Measurements from ENCODE around the gene SCARF1. TPM values are rescaled to one million over a fixed set of nuclear protein-coding genes. Genes with fewer than 3 reads are reported as not detected.

SCARF1 gene
- total RNA-seq, 1 donor from 2014 or later = 8.0 TPM

DNA sequence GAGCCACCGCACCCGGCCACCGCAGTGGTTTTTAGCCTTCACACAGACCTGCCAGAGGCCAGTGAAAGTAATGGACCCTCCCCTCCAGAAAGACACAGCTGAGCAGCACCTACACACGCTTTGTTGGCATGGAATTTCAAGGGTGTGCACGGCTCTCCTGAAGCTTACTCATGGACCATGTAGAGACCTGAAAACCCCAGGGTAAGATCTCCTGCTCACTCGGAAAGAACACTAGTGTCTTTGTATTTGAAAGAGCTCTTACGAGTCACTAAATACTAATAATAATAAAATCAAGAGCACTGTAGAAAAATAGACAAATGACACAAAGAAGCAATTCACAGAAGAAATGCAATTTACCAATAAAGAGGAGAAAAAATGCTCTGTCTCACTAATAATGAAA, 36.9 kb downstream of the SCARF1 start:
- no peak overlapping the region for H3K27ac Mint-ChIP-seq
- H3K36me3 Mint-ChIP-seq (ENCODE audit: low read depth) = peaks cover 65% of the 10 kb centered on the region
- H3K9me3 Mint-ChIP-seq = no peaks in the 10 kb centered on the region
- no peak overlapping the region for H3K4me3 Mint-ChIP-seq
- DNase-seq (no peak), ATAC-seq (ENCODE audit: low read depth) (no peak)
- H3K27me3 Mint-ChIP-seq = no peaks in the 10 kb centered on the region
- H3K4me1 Mint-ChIP-seq = peaks cover 36% of the 10 kb centered on the region
- intact Hi-C loops (cut with micrococcal nuclease) = no loop called here
- POLR2A ChIA-PET = interaction anchor here (0.6 to 17.0 kb wide), 9 partner anchors 10 to 44 kb away, joined by 3 to 336 read pairs (median 15); partner anchors contain the start of genes RILP and SLC43A2
- TF ChIP-seq, protein P1, sequence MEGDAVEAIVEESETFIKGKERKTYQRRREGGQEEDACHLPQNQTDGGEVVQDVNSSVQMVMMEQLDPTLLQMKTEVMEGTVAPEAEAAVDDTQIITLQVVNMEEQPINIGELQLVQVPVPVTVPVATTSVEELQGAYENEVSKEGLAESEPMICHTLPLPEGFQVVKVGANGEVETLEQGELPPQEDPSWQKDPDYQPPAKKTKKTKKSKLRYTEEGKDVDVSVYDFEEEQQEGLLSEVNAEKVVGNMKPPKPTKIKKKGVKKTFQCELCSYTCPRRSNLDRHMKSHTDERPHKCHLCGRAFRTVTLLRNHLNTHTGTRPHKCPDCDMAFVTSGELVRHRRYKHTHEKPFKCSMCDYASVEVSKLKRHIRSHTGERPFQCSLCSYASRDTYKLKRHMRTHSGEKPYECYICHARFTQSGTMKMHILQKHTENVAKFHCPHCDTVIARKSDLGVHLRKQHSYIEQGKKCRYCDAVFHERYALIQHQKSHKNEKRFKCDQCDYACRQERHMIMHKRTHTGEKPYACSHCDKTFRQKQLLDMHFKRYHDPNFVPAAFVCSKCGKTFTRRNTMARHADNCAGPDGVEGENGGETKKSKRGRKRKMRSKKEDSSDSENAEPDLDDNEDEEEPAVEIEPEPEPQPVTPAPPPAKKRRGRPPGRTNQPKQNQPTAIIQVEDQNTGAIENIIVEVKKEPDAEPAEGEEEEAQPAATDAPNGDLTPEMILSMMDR (IDR thresholded peaks at IDR 0.05) = no peak
- CTCF ChIA-PET = interaction anchor here (1.5 to 2.8 kb wide), 2 partner anchors 21 to 34 kb away, joined by 5 to 27 read pairs; no protein-coding TSS in a partner anchor

GRCh38 chr17:1607971-1608320, 37.6 kb downstream of the SCARF1 start:
- H3K4me3 Mint-ChIP-seq = no peak overlapping the region
- intact Hi-C loops (cut with micrococcal nuclease) = loop anchor here (1.0 kb wide), 3 partner anchors 15 to 31 kb away; partner anchors contain the start of gene SLC43A2

DNA sequence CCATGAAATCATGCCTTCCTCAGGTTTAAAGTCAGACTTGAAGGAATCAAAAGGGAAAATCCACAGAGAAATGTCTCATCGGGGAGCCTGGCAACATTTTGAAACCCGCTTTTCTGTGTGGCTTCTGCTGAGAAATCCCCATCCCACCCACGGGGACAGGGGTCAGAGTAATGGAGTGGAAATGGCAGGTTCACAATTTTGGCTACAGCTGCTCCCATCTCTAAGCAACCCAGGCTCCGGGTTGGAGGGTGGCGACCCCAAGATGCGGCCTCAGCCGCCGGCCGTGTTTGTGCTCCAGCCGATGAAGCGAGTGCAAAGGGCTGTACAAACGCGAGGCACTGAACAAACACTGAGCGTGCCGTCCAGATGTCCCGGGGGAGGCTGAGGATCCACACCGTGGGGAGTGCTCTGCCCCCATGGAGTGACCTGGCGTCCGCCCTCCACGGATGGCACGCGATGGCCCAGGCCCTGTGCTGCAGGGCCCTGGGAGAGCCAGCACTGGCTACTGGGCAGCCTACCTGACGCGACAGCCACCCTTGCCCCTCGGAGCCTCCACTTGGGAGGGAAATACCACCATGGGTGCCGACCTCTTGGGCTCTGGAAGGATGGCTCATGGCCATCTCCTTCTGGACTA, 39.1 kb downstream of the SCARF1 start:
- TF ChIP-seq, protein P1 (IDR thresholded peaks at IDR 0.05) = no peak
- intact Hi-C loops (cut with micrococcal nuclease) = no loop called here
- DNase-seq (no peak), ATAC-seq (ENCODE audit: low read depth) (no peak)
- peak overlapping the region; percentile 67 for H3K4me3 Mint-ChIP-seq
- H3K4me1 Mint-ChIP-seq = peaks cover 36% of the 10 kb centered on the region
- H3K36me3 Mint-ChIP-seq (ENCODE audit: low read depth) = peaks cover 56% of the 10 kb centered on the region
- H3K27me3 Mint-ChIP-seq = no peaks in the 10 kb centered on the region
- peak overlapping the region; percentile 86 for H3K27ac Mint-ChIP-seq
- H3K9me3 Mint-ChIP-seq = peaks cover 2% of the 10 kb centered on the region
- POLR2A ChIA-PET = interaction anchor here (0.5 to 17.0 kb wide), 17 partner anchors 8 to 482 kb away, joined by 3 to 336 read pairs (median 12); partner anchors contain the start of genes INPP5K, PITPNA, PRPF8 and RILP
- CTCF ChIA-PET = interaction anchor here (0.8 to 2.8 kb wide), 3 partner anchors 32 to 42 kb away, joined by 3 to 27 read pairs (median 10); no protein-coding TSS in a partner anchor

More at GRCh38 chr17:1607971-1608320, 37.6 kb downstream of the SCARF1 start:
- DNase-seq (no peak), ATAC-seq (ENCODE audit: low read depth) (no peak)
- peaks cover 36% of the 10 kb centered on the region for H3K4me1 Mint-ChIP-seq
- peaks cover 63% of the 10 kb centered on the region for H3K36me3 Mint-ChIP-seq (ENCODE audit: low read depth)
- H3K9me3 Mint-ChIP-seq = no peaks in the 10 kb centered on the region
- TF ChIP-seq, protein P1 (IDR thresholded peaks at IDR 0.05) = no peak
- no peaks in the 10 kb centered on the region for H3K27me3 Mint-ChIP-seq
- peak overlapping the region; percentile 86 for H3K27ac Mint-ChIP-seq
- ChIA-PET POLR2A (interaction anchor here (0.6 to 17.0 kb wide), 17 partner anchors 11 to 92 kb away, joined by 3 to 336 read pairs (median 12); partner anchors contain the start of genes INPP5K, PITPNA, PRPF8 and RILP), CTCF (interaction anchor here (0.7 to 2.8 kb wide), 6 partner anchors 19 to 243 kb away, joined by 3 to 27 read pairs (median 5); partner anchors contain the start of gene SCARF1)

DNA sequence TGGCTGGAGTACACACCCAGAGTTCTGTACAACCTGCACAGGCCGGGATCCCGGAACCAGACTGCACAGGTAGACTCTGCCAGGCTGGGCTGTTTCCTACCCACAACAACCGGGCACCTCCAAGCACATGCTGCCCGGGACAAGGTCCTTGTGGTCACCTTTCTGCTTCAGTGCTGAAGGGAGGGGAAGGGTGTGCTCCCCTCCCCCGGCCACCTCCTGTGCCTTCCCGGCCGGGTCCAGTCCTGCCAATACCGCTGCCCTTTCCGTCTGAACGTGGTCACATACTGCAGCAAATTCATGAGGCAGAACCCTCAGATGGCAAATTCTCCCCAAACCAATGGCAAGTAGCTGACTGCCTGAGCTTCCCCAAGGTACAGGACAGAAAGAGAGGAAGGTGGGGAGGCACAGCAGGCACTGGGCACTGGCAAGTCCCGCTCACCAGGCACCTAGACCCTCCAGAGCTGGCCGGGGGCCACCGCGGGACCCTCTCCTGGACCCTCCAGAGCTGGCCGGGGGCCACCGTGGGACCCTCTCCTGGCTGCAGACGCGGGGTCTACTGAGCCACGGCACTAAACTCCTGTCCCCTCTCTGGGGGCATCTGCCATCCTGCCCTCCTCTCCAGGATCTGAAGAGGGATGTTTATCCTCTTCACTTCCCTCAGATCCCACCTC, 39.7 kb downstream of the SCARF1 start:
- intact Hi-C loops (cut with micrococcal nuclease) = no loop called here

More for the DNA sequence above, 39.7 kb downstream of the SCARF1 start:
- Mint-ChIP-seq H3K36me3 (ENCODE audit: low read depth) (peaks cover 58% of the 10 kb centered on the region), H3K4me1 (peaks cover 36% of the 10 kb centered on the region), H3K27ac (peak overlapping the region; percentile 86), H3K4me3 (peak overlapping the region; percentile 67), H3K27me3 (no peaks in the 10 kb centered on the region), H3K9me3 (peaks cover 2% of the 10 kb centered on the region)
- no peak for DNase-seq
- ChIA-PET POLR2A (interaction anchor here (1.2 to 17.0 kb wide), 7 partner anchors 14 to 378 kb away, joined by 3 to 336 read pairs (median 23); partner anchors contain the start of genes INPP5K and SLC43A2), CTCF (interaction anchor here (2.4 kb wide), 1 partner anchor 32 kb away, joined by 10 read pairs; no protein-coding TSS in a partner anchor)
- no peak for ATAC-seq (ENCODE audit: low read depth)
- TF ChIP-seq, protein P1 (IDR thresholded peaks at IDR 0.05) = no peak
